RWPE2 (cell line): Measurements from ENCODE around the gene FAAP100.

Experiments used
- ATAC-seq: fragments of 200-7000 bp; cut with Tn5 transposase; 3 replicates; pipeline ENCODE4 v1.9.1; 2021; ENCODE audit warnings: low read depth
- DNase-seq: peaks from one replicate; pipeline ENCODE4 v3.0.0-alpha.2; 2020; ENCODE audit warnings: low spot score
- H3K27ac ChIP-seq: fragments of 450-650 bp; 2 replicates; pipeline ENCODE4 v1.5.1; 2017; ENCODE audit warnings: mild to moderate bottlenecking; ENCODE audit not compliant: poor library complexity, severe bottlenecking
- H3K27me3 ChIP-seq: fragments of 250-450 bp; sonication (Bioruptor Pico); 2 replicates; pipeline ENCODE4 v1.5.1; 2021; ENCODE audit warnings: mild to moderate bottlenecking, moderate library complexity; ENCODE audit not compliant: insufficient read depth, poor library complexity, severe bottlenecking
- H3K36me3 ChIP-seq: fragments of 250-450 bp; sonication (Bioruptor Pico); 2 replicates; pipeline ENCODE4 v1.5.1; 2020; ENCODE audit warnings: low read depth, mild to moderate bottlenecking, moderate library complexity
- H3K4me1 ChIP-seq: fragments of 250-450 bp; sonication (Bioruptor Pico); 2 replicates; pipeline ENCODE4 v1.5.1; 2021; ENCODE audit warnings: mild to moderate bottlenecking, moderate library complexity; ENCODE audit not compliant: insufficient read depth, poor library complexity, severe bottlenecking
- H3K4me3 ChIP-seq: fragments of 250-450 bp; sonication (Bioruptor Pico); 2 replicates; pipeline ENCODE4 v1.5.1; 2021; ENCODE audit warnings: mild to moderate bottlenecking, moderate library complexity; ENCODE audit not compliant: severe bottlenecking
- H3K9me3 ChIP-seq: fragments of 250-450 bp; sonication (Bioruptor Pico); 2 replicates; pipeline ENCODE4 v1.5.1; 2021; ENCODE audit warnings: mild to moderate bottlenecking, moderate library complexity; ENCODE audit not compliant: severe bottlenecking
- CTCF ChIP-seq: fragments of 450-650 bp; IDR thresholded peaks from one replicate; pipeline ENCODE4 v1.5.1; 2017; ENCODE audit warnings: mild to moderate bottlenecking, moderate library complexity; ENCODE audit not compliant: poor library complexity, severe bottlenecking

The FAAP100 gene

GRCh38 chr17:81524865-81525159 is 27.3 kb downstream of the FAAP100 start:
- Histone ChIP-seq H3K4me3 (no peak overlapping the region), H3K4me1 (no peaks in the 10 kb centered on the region), H3K36me3 (no peaks in the 10 kb centered on the region), H3K27me3 (peaks cover 4% of the 10 kb centered on the region), H3K9me3 (no peaks in the 10 kb centered on the region), H3K27ac (no peak overlapping the region)
- ATAC-seq, result no peak
- no peak for DNase-seq
- TF ChIP-seq CTCF, result no peak

GRCh38 chr17:81524039-81524864 is 27.9 kb downstream of the FAAP100 start:
- no peak overlapping the region for H3K27ac ChIP-seq
- peaks cover 4% of the 10 kb centered on the region for H3K27me3 ChIP-seq
- DNase-seq (no peak), ATAC-seq (no peak)
- TF ChIP-seq CTCF, result no peak
- H3K36me3 ChIP-seq, result no peaks in the 10 kb centered on the region
- H3K4me3 ChIP-seq, result no peak overlapping the region
- H3K4me1 ChIP-seq, result no peaks in the 10 kb centered on the region
- no peaks in the 10 kb centered on the region for H3K9me3 ChIP-seq

GRCh38 chr17:81523402-81524038 is 28.6 kb downstream of the FAAP100 start:
- ATAC-seq (no peak), DNase-seq (no peak)
- Histone ChIP-seq H3K36me3 (no peaks in the 10 kb centered on the region), H3K4me3 (no peak overlapping the region), H3K27ac (no peak overlapping the region), H3K4me1 (no peaks in the 10 kb centered on the region), H3K27me3 (peaks cover 3% of the 10 kb centered on the region), H3K9me3 (no peaks in the 10 kb centered on the region)
- TF ChIP-seq CTCF, result no peak

DNA sequence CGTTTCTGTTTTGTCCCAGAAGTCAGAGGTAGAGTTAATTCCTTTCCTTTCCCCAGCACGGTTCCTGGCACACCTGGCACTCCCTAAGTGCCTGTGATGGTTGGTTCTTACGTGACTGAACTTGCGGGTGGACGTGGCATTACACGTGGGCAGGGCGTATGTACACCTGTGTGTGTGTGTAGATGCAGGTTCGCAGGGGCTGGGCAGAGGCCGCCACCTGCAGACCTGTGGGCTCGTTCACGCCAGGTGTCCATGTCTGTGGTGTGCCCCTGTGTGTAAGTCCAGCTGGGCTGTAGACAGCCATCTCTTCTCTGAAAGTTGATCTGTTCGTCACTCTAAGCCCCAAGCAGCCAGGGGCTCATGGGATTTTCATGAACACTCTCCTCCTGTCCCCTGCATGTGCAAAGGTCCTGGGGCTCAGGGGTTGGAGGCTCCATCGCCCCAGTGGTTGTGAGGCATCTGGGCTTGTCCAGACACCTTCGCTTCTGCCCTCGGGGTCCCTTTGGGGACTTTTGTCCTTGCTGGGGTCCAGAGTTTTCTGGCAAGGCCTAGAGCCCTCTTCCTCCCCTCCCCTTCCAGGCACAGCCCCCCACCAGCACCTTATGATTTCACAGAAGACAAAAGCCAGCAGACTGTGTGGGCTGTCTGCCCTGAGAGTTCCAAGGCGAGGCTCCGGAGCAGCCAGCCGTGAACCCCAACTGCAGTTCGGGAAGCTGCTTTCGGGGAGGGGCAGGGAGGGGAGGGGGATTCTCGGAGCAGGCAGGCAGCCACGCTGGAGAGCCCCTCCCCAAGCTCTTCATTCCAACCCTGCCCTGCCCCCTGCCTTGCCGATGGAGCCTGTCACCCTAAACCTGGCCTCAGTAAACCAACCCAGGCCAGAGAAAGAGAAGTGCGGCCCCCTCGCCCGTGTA is 29.4 kb downstream of the FAAP100 start:
- DNase-seq, result no peak
- H3K36me3 ChIP-seq, result no peaks in the 10 kb centered on the region
- no peak overlapping the region for H3K4me3 ChIP-seq
- no peaks in the 10 kb centered on the region for H3K27me3 ChIP-seq
- no peak for TF ChIP-seq CTCF
- H3K4me1 ChIP-seq, result no peaks in the 10 kb centered on the region
- no peaks in the 10 kb centered on the region for H3K9me3 ChIP-seq
- ATAC-seq, result no peak
- H3K27ac ChIP-seq, result no peak overlapping the region
